PC-3 (cell line): ENCODE results near the gene PDPK1. TPM values are rescaled to one million over a fixed set of nuclear protein-coding genes. Genes with fewer than 3 reads are reported as not detected.

Experiments used
- ATAC-seq: fragments of 200-7000 bp; cut with Tn5 transposase; 2 replicates; pipeline ENCODE4 v1.9.1; 2020; ENCODE audit warnings: mild to moderate bottlenecking, moderate library complexity
- BruUV-seq: library from RNA; stranded (reverse); fragments of 400-500 nt; replicated peaks from 2 replicates; lab custom pipeline; 2021; lab: Mats Ljungman, UMichigan
- CTCF ChIA-PET: fragments of 300-600 bp; sonication (Branson Sonifier 250); formaldehyde crosslinking; loops from one replicate; lab custom pipeline; 2022; ENCODE audit warnings: antibody characterized with exemption; lab: Charles Lee
- POLR2A ChIA-PET: fragments of 300-600 bp; sonication (Branson Sonifier 250); formaldehyde crosslinking; loops from one replicate; lab custom pipeline; 2022; ENCODE audit warnings: antibody characterized with exemption; ENCODE audit not compliant: unreplicated experiment; lab: Charles Lee
- DNase-seq: peaks from one replicate; pipeline ENCODE4 v3.0.0-alpha.2; 2015
- H2AFZ ChIP-seq: fragments of 300-600 bp; sonication (generic); 2 replicates; pipeline ENCODE4 v1.6.0; 2016; ENCODE audit warnings: antibody characterized with exemption, low read length
- H3F3A ChIP-seq: fragments of 300-600 bp; sonication (generic); one replicate; pipeline ENCODE4 v1.6.0; 2017; ENCODE audit warnings: antibody characterized with exemption, low read length, control low read depth, mild to moderate bottlenecking; ENCODE audit not compliant: unreplicated experiment
- H3K27ac ChIP-seq: fragments of 300-600 bp; sonication (generic); 2 replicates; pipeline ENCODE4 v1.5.1; 2016; ENCODE audit warnings: mild to moderate bottlenecking, low read length
- H3K27me3 ChIP-seq: fragments of 300-600 bp; sonication (generic); 2 replicates; pipeline ENCODE4 v1.6.1; 2016; ENCODE audit warnings: low read length, mixed read lengths
- H3K36me3 ChIP-seq: fragments of 300-600 bp; sonication (generic); 2 replicates; pipeline ENCODE4 v1.6.1; 2016; ENCODE audit warnings: low read depth, mixed run types, low read length, mixed read lengths
- H3K4me1 ChIP-seq: fragments of 300-600 bp; sonication (generic); 2 replicates; pipeline ENCODE4 v1.5.1; 2016; ENCODE audit warnings: low read length; ENCODE audit not compliant: insufficient read depth
- H3K4me2 ChIP-seq: fragments of 300-600 bp; sonication (generic); 2 replicates; pipeline ENCODE4 v1.6.0; 2016; ENCODE audit warnings: low read length
- H3K4me3 ChIP-seq: fragments of 300-600 bp; sonication (generic); 2 replicates; pipeline ENCODE4 v1.5.1; 2016; ENCODE audit warnings: mild to moderate bottlenecking, low read length, mixed read lengths
- H3K79me2 ChIP-seq: fragments of 300-600 bp; sonication (generic); 2 replicates; pipeline ENCODE4 v1.6.1; 2017; ENCODE audit warnings: low read length, mixed read lengths
- H3K9ac ChIP-seq: fragments of 300-600 bp; sonication (generic); 2 replicates; pipeline ENCODE4 v1.6.0; 2016; ENCODE audit warnings: mild to moderate bottlenecking, low read length
- H3K9me2 ChIP-seq: fragments of 300-600 bp; sonication (generic); replicated peaks from 2 replicates; pipeline ENCODE4 v1.6.1; 2016; ENCODE audit warnings: mixed run types, low read length, mixed read lengths
- H3K9me3 ChIP-seq: fragments of 300-600 bp; sonication (generic); 2 replicates; pipeline ENCODE4 v1.6.1; 2016; ENCODE audit warnings: low read length, mixed read lengths
- H4K20me1 ChIP-seq: fragments of 300-600 bp; sonication (generic); 2 replicates; pipeline ENCODE4 v1.6.1; 2016; ENCODE audit warnings: low read length, mixed read lengths
- CTCF ChIP-seq: fragments of 300-600 bp; sonication (generic); conservative IDR thresholded peaks from 2 replicates; pipeline ENCODE4 v1.5.1; 2017; ENCODE audit warnings: antibody characterized with exemption, low read depth, mild to moderate bottlenecking, low read length
- EZH2 ChIP-seq: fragments of 300-600 bp; sonication (generic); IDR thresholded peaks from one replicate; pipeline ENCODE4 v1.6.1; 2017; ENCODE audit warnings: antibody characterized with exemption, mild to moderate bottlenecking, low read length; ENCODE audit not compliant: unreplicated experiment
- EZH2phosphoT487 ChIP-seq: fragments of 300-600 bp; sonication (generic); IDR thresholded peaks from 2 replicates; pipeline ENCODE4 v1.6.1; 2018; ENCODE audit warnings: mild to moderate bottlenecking, antibody characterized with exemption, low read length, borderline replicate concordance
- intact Hi-C: fragments of 100-400 bp; cut with micrococcal nuclease; formaldehyde crosslinking; loops from 2 replicates; pipeline ENCODE4 v1.9.0; 2023
- total RNA-seq: library from RNA; depleted of rRNA; stranded (reverse); fragments of >200 nt; gene quantifications from 2 replicates; pipeline ENCODE4 v1.2.3, GENCODE V29; 2014

PDPK1 gene
- total RNA-seq, 1 experiment from 2014 or later = 13.7 TPM

- no peak overlapping the region for H3K9ac ChIP-seq
- CTCF ChIA-PET = no interaction called here
- H3F3A ChIP-seq = no peaks in the 10 kb centered on the region
- no peak overlapping the region for H3K4me2 ChIP-seq
- H3K9me2 ChIP-seq = no peaks in the 10 kb centered on the region
- POLR2A ChIA-PET = no interaction called here
- no peak overlapping the region for H3K4me3 ChIP-seq
- TF ChIP-seq CTCF (no peak), EZH2phosphoT487 (no peak), EZH2 (no peak)
- H3K4me1 ChIP-seq = no peaks in the 10 kb centered on the region
- no peaks in the 10 kb centered on the region for H3K9me3 ChIP-seq
- H2AFZ ChIP-seq = no peak overlapping the region
- no TSS peak for BruUV-seq
- ATAC-seq (no peak), DNase-seq (no peak)
- H4K20me1 ChIP-seq = no peaks in the 10 kb centered on the region
- no peak overlapping the region for H3K27ac ChIP-seq
- intact Hi-C loops = no loop called here
- no peaks in the 10 kb centered on the region for H3K36me3 ChIP-seq
- H3K79me2 ChIP-seq = no peaks in the 10 kb centered on the region
- no peaks in the 10 kb centered on the region for H3K27me3 ChIP-seq
These were observed 59.1 kb downstream of the PDPK1 start for GRCh38 chr16:2596747-2597559.

GRCh38 chr16:2597560-2597902 lies 59.7 kb downstream of the PDPK1 start:
- H3K9ac ChIP-seq = no peak overlapping the region
- DNase-seq = no peak
- no TSS peak for BruUV-seq
- no peak for TF ChIP-seq EZH2
- TF ChIP-seq CTCF = no peak
- TF ChIP-seq EZH2phosphoT487 = no peak
- H3F3A ChIP-seq = no peaks in the 10 kb centered on the region
- intact Hi-C loops = no loop called here
- POLR2A ChIA-PET = no interaction called here
- CTCF ChIA-PET = no interaction called here
- H3K4me2 ChIP-seq = no peak overlapping the region
- H3K79me2 ChIP-seq = no peaks in the 10 kb centered on the region
- no peak overlapping the region for H3K27ac ChIP-seq
- no peaks in the 10 kb centered on the region for H3K9me2 ChIP-seq
- no peaks in the 10 kb centered on the region for H3K4me1 ChIP-seq
- no peaks in the 10 kb centered on the region for H3K36me3 ChIP-seq
- no peak overlapping the region for H2AFZ ChIP-seq
- ATAC-seq = no peak
- no peaks in the 10 kb centered on the region for H4K20me1 ChIP-seq
- H3K4me3 ChIP-seq = no peak overlapping the region
- H3K9me3 ChIP-seq = no peaks in the 10 kb centered on the region
- no peaks in the 10 kb centered on the region for H3K27me3 ChIP-seq

GRCh38 chr16:2598133-2598641 lies 60.4 kb downstream of the PDPK1 start:
- no peak overlapping the region for H3K4me2 ChIP-seq
- no peaks in the 10 kb centered on the region for H3K36me3 ChIP-seq
- H4K20me1 ChIP-seq = no peaks in the 10 kb centered on the region
- intact Hi-C loops = no loop called here
- H2AFZ ChIP-seq = no peak overlapping the region
- no peaks in the 10 kb centered on the region for H3K27me3 ChIP-seq
- TF ChIP-seq EZH2 (no peak), EZH2phosphoT487 (no peak), CTCF (no peak)
- H3K27ac ChIP-seq = no peak overlapping the region
- DNase-seq = no peak
- H3K9ac ChIP-seq = no peak overlapping the region
- POLR2A ChIA-PET = no interaction called here
- H3K79me2 ChIP-seq = no peaks in the 10 kb centered on the region
- no peaks in the 10 kb centered on the region for H3K9me3 ChIP-seq
- H3F3A ChIP-seq = no peaks in the 10 kb centered on the region
- H3K9me2 ChIP-seq = no peaks in the 10 kb centered on the region
- no TSS peak for BruUV-seq
- CTCF ChIA-PET = no interaction called here
- ATAC-seq = no peak
- H3K4me3 ChIP-seq = no peak overlapping the region
- no peaks in the 10 kb centered on the region for H3K4me1 ChIP-seq
